Smooth muscle cell of the brain vasculature (primary cell): ENCODE measurements around the gene KRTAP4-8.
"Not testable (repeated sequence)": the region's sequence is repeated elsewhere in the genome, so short reads cannot be mapped to it uniquely, and the experiment has no call there.

Experiments
- DNase-seq: peaks from one replicate; pipeline ENCODE4 v3.0.0-alpha.2; 2012; ENCODE audit warnings: low read depth, low spot score

The KRTAP4-8 gene

DNA sequence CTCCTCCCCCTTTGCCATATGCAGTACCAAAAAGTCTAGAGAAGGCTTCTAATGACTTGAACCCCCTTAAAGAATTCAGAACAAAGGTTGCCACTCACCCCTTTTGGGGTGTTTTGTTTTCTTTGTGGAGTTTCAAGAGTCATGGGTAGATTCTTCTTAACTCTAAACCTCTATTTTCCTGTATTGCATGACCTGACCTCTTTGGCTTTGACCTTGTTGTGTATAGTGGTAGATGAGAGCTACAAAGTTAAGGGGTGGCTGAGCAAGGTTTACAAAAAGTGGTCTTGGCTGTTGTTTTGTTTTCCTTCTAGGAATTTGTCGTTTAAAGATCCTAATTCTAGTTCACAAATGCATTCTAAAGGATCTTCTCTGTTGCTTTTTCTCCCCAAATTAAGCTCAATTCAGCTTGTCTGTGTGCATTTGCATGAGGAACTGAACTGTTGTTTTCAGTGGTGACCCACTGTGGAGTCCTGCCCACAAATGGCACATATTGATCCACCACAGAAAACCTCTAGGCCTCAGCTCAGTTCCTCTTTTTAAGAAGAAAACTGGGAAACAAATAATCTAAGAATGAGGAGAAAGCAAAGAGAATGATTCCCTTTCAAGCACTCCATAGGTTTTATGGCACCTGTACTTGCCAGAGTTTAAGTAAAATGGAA is 10.9 kb upstream of the KRTAP4-8 start:
- not testable (repeated sequence) for DNase-seq

DNA sequence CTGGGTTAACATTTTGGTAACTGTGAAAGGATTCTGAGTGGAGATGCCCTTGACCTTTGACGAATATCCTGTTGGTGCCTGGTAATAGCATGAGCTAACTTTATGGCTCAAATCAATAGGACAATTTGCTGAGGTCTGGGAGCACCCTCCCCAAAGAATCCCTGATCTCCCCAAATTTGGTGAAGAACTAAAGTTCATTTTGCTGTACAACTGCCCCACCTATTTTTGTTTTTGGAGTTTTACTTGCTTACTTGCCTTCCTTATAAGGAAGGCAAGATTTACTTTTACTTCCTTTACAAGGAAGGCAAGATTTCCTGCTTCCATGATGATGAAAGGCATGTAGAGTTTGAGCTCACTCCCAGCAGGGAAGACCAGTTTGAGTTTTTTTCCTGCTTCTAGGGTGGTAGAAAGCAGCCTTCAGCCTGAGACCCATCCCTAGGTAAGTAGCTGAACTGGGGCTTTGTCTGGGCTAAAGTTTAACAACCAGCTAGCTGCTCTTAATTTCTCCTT is 10.1 kb upstream of the KRTAP4-8 start:
- no peak for DNase-seq

DNA sequence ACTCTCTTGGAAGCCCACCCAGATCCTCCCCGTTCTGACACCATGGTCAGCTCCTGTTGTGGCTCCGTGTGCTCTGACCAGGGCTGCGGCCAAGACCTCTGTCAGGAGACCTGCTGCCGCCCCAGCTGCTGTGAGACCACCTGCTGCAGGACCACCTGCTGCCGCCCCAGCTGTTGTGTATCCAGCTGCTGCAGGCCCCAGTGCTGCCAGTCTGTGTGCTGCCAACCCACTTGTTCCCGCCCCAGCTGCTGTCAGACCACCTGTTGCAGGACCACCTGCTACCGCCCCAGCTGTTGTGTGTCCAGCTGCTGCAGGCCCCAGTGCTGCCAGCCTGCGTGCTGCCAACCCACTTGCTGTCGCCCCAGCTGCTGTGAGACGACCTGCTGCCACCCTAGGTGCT is 7.4 kb upstream of the KRTAP4-8 start, which contains the start of gene KRTAP4-9:
Gene KRTAP4-9, plus strand, starts transcription at position 43 of the 400 bp plus-strand sequence. Its CDS starts 0 bp downstream, at position 43.
- DNase-seq: not testable (repeated sequence)

DNA sequence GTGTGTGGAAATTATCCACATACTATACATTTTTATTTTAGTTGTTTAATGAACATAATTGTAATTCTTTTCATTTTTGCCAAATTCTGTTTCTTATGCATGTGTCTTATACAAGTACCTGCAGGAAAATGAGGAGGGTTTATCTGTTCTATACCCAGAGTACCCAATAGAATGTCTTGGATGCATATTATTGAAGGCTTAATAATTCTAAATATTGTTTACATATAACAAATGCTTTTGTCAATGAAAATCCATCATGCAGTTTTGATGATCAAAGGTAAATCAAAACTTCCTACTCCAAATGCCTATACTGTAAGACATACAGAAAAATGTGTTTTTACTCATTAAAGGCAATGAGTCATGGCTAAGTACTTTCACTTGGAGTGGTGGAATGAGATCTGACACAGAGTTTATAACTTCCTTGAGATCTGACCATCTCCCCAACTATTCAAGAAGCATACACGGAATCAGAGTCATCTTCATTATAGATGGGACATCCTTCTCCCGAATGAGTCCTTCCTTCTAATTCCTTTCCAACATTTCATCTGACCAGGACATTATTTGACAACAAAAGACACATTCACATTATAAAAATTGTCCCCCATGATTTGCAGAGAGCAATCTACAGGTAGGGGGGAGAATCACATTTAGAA is 6.6 kb upstream of the KRTAP4-8 start:
- not testable (repeated sequence) for DNase-seq

DNA sequence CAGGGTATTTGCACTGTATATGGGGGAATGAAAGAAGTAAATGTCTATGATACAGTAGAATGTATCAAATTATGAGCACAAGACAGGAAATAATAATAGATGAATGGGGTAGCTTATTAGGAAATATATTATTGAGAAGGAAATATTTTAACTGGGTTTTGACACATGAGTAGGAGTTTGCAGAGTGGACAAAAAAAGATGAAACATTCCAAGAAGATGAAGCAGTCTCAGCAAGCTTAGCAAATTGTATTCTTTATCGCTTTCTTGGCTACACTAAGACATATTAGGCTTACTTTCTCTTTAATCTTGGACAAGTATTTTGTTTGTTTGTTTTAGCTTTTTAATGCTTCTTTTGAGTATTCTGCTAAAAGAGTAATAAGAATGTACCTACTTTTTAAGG is 6.0 kb upstream of the KRTAP4-8 start:
- DNase-seq: no peak

DNA sequence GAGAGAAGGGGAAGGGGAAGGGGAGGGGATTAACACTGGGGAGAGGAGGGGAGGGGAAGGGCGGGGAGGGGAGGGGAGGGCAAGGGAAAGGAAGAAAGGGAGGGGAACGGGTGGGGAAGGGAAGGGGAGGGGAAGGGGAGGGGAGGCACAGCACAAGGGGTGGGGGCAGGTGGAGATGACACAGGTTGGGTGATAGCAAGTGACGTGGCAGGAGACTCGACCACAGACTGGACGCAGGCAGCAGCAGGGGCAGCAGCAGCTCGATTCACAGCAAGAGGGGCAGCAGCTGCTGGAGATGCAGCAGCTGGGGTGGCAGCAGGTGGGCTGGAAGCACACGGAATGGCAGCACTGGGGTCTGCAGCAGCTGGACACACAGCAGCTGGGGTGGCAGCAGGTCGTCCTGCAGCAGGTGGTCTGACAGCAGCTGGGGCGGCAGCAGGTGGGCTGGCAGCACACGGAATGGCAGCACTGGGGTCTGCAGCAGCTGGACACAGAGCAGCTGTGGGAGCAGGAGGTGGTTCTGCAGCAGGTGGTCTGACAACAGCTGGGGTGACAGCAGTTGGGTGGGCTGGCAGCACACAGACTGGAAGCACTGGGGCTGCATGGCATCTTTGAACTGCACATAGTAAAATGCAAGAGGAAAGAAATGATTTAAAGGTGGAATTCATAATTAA is 3.8 kb upstream of the KRTAP4-8 start, which contains the start of gene KRTAP4-16:
Gene KRTAP4-16, minus strand, starts transcription at position 624 of the 674 bp plus-strand sequence. Its CDS starts 0 bp downstream, at position 624.
- no peak for DNase-seq

DNA sequence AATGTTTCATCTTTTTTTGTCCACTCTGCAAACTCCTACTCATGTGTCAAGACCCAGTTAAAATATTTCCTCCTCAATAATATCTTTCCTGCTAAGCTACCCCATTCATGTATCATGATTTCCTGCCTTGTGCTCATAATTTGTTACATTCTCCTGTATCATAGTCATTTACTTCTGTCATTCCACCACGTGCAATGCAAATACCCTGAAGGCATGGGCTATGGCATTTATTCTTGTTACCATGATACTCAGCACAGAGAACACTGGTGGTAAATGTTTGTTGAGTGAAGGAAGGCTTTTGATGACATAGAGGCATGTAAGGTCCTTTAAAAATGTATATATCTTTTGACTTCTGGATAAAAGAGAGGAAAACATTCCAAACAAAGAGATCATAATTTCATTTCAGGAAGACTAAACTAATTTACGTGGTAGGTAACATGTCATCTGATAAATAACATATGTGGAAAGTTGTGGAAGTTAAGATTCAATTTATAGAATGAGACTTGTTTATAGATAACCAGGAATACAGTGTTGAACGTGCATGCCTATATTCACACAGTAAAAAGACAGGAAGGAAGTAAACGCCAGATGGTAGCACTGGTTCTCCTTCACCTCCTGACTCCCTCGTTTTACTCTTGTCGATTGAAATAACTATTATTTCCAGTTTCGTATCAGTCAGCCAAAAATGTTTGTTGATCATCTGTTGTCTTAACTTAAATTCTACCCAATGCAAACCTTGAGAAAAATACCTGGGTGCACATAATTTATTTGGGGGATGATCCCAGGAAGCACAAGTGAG is 1.9 kb upstream of the KRTAP4-8 start:
- not testable (repeated sequence) for DNase-seq

DNA sequence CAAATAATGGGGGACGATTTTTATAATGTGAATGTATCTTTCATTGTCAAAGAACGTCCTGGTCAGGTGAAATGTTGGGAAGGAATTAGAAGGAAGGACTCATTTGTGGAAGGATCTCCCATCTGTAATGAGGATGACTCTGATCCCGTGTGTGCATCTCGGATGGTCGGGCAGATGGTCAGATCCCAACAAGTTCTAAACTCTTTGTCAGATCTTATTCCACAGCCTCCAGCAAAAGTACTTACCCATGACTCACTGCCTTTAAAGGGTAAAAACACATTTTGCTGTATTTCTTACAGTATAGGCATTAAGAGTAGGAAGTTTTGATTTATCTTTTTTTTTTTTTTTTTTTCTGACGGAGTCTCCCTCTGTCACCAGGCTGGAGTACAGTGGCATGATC is 539 bp upstream of the KRTAP4-8 start:
- DNase-seq: no peak

DNA sequence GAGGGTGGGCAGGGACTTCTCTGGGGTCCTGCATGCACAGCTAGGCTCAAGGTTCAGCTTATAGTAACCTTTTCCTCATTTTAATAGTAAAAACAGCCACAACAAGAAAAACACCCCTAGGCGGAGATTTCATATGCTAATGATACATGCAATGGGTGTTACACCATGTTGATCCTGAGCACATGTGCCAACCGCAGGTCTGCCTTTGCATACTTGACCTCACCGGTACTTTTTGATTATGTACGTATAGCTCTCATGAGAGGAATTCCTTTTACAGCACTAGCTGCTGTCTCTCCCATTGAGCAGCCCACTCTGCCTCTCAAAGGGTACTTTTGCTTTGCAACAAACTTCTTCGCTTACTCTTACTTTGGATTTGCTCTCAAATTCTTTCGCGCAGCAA is 1.9 kb downstream of the KRTAP4-8 start:
- no peak for DNase-seq

DNA sequence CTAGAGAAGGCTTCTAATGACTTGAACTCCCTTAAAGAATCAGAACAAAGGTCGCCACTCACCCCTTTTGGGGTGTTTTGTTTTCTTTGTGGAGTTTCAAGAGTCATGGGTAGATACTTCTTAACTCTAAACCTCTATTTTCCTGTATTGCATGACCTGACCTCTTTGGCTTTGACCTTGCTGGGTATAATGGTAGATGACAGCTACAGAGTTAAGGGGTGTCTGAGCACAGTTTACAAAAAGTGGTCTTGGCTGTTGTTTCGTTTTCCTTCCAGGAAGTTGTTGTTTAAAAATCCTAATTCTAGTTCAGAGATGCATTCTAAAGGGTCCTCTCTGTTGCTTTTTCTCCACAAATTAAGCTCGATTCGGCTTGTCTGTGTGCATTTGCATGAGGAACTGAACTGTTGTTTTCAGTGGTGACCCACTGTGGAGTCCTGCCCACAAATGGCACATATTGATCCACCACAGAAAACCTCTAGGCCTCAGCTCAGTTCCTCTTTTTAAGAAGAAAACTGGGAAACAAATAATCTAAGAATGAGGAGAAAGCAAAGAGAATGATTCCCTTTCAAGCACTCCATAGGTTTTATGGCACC is 9.1 kb downstream of the KRTAP4-8 start:
- not testable (repeated sequence) for DNase-seq

DNA sequence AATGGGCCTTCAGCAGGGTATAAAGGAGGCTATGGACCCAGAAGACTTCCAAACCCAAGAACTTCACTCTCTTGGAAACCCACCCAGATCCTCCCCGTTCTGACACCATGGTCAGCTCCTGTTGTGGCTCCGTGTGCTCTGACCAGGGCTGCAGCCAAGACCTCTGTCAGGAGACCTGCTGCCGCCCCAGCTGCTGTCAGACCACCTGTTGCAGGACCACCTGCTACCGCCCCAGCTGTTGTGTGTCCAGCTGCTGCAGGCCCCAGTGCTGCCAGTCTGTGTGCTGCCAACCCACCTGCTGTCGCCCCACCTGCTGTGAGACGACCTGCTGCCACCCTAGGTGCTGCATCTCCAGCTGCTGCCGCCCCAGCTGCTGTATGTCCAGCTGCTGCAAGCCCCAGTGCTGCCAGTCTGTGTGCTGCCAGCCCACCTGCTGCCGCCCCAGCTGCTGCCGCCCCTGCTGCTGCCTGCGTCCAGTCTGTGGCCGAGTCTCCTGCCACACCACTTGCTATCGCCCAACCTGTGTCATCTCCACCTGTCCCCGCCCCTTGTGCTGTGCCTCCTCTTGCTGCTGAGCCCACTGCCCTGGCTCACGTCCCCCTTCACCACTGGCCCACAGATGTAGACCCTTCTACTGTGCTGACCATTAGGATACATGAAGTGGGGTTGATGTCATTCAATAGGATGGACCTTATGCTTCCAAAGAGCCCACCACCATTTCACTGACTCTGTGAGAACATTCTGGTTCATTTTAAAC is 13.7 kb downstream of the KRTAP4-8 start, which contains the start of gene KRTAP4-7:
Gene KRTAP4-7, plus strand, starts transcription at position 51 of the 757 bp plus-strand sequence. Its CDS starts 57 bp downstream, at position 108.
- not testable (repeated sequence) for DNase-seq

DNA sequence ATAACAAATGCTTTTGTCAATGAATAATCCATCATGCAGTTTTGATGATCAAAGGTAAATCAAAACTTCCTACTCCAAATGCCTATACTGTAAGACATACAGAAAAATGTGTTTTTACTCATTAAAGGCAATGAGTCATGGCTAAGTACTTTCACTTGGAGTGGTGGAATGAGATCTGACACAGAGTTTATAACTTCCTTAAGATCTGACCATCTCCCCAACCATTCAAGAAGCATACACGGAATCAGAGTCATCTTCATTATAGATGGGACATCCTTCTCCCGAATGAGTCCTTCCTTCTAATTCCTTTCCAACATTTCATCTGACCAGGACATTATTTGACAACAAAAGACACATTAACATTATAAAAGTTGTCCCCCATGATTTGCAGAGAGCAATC is 14.5 kb downstream of the KRTAP4-8 start:
- not testable (repeated sequence) for DNase-seq

DNA sequence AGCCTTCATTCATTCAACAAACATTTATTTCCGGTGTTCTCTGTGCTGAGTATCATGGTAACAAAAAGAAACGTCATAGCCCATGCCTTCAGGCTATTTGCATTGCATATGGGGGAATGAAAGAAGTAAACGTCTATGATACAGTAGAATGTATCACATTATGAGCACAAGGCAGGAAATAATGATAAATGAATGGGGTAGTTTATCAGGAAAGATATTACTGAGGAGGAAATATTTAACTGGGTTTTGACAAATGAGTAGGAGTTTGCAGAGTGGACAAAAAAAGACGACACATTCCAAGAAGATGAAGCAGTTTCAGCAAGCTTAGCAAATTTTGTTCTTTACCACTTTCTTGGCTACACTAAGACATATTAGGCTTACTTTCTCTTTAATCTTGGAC is 15.3 kb downstream of the KRTAP4-8 start:
- DNase-seq: no peak

DNA sequence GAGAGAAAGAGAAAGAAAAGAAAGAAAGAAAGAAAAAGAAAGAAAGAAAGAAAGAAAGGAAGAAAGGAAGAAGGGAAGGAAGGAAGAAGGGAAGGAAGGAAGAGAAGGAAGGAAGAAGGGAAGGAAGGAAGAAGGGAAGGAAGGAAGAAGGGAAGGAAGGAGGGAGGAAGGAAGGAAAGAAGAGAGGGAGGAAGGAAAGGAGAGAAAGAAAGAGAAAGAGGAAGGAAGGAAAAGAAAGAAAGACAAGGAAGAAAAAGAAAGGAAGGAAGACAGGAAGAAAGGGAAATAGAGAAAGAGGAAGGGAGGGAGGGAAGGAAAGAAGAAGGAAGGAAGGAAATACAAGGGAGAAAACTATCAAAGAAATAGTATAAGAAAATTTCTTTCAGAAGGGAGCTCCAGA is 21.2 kb downstream of the KRTAP4-8 start:
- DNase-seq: no peak

DNA sequence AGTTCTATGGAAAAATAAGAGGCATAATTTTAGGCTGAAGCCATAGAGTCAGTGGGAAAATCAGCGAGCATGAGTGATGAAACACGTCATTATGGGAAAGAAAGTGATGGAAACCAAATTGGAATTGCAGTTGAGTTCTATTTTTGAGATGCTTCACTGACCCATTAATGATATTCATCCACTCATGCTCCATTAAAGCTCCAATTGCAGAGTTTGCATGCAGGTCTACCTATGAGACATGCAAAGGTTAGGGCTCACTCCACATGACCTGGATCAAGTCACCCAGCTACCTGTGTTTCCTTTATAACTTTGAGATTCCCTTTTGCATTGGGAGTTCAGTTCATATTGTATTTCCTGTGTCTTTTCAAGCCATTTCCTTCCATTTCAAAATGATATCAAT is 24.3 kb downstream of the KRTAP4-8 start:
- no peak for DNase-seq

DNA sequence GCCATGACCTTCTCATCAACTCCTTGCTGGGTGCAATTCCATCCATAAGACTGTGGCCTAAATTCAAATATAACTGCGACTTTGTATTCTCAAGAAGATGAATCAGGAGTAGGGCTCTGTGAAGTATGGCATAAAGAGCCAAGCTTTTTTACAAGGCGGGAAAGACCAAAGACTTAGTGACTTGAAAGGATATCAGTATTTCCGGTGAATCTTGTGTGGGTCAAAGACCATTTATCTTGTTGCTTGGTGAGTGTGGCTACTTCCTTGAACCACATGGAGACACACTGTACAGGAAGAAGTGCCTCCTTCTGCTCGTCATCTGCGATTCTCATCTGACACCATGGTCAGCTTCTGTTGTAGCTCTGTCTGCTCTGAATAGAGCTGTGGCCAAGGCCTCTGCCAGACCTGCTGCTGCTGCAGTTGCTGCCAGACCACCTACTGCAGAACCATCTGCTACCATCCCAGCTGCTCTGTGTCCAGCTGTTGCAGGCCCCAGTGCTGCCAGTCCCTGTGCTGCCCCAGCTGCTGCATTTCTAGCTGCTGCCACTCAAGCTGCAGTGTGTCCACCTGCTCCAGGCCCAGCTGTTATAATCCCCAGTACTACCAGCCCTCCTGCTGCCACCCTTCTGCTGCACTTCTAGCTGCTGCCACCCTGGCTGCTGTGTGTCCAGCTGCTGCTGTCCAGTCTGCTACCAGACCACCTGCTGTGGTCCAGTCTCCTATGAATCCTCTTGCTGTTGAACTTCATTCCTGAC is 26.2 kb downstream of the KRTAP4-8 start:
- no peak for DNase-seq

DNA sequence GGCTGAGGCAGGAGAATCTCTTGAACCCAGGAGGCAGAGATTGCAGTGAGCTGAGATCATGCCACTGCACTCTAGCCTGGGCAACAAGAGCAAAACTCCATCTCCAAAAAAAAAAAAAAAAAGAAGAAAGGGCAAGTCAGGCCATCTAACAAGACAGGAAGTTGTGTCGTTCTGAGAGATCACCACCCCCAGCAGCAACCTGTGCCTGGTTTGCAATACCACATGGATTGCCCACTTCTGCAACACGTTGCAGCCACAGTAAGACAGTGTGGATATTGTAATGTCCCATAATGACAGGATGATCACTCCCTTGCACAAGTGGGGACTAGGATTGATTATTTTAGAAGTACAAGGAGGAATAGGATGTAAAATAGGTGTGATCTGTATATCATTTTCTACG is 28.9 kb downstream of the KRTAP4-8 start:
- DNase-seq: no peak

DNA sequence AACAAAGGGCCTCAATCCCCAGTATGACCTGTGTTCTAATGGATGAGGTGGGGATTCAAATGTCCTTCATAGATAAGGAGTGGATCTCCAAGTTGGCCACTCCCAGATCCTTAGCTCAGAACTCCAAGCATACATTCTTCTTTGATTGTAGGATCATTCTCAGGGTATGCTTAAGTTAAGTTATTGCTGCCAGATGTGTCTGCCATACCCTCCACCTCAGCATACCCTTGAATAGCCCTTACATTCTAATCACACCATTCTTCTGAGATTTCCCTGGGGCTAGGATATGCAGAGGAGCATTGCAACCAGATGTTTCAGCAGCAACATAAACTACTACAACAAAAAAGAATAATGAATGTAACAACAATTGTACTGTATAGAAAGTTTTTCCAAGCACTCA is 30.7 kb downstream of the KRTAP4-8 start:
- DNase-seq: no peak

DNA sequence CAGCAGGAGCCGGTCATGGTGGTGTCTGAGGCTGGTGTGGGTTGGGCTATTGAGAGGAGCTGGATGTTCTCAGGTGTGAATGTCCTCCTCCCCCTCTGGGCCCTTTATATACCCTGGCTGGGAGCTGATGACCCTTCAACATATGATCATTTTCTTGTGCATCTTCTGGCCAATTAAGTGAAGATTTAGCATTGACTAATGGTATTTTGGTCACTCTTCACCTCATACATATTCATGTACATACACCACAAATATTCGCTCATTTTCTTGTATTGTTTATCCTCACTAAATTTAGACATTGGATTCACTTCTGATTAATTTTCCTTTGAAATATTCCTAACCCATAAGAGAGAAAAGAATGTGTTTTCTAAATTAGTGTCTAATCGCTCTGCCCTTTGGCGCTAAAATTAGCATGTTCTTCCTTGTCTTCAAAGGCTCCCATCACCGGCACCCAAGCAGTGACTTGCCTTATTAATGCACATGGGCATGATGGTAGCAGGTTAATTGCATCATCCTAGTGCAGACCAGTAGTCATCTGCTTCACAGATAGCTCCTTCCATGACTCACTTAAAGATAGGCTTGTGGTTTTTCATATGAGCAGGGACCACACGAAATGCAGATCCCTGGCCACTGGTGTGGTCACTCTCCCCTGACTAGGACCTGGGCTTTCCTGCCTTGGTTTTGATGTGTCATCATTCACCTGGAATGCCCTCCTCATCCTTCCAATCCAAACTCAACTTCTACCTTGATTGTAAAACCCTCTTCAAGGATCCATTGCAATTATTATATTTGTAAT is 31.9 kb downstream of the KRTAP4-8 start, which contains the start of gene KRTAP2-4:
Gene KRTAP2-4, minus strand, starts transcription at position 51 of the 796 bp plus-strand sequence. Its CDS starts 34 bp downstream, at position 17.
- no peak for DNase-seq
